ENCODE measurements around the gene EVC. TPM values are rescaled to one million over a fixed set of nuclear protein-coding genes. Genes with fewer than 3 reads are reported as not detected.

The EVC gene
- total RNA-seq, 1 donor from 2014 or later, result 27.6 TPM

DNA sequence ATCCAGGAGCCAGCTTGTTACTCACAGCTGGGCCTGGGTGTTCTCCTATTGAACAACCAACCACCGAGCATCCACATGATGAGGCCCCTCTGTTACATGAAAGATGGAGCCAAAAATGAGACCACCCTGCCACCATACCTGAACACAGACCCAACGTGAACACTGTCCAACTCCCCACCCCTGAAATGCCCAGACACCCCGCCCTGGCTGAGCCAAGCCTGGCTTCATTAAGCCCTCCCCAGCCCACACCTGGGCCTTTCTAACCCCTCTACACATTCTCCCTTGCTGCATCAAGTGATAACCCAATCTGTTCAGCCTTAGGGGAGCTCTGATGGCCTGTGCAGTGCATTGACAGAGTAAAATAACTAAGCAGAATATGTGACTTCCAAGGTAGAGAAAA lies 80.7 kb downstream of the EVC start:
- no peaks in the 10 kb centered on the region for H3K27me3 ChIP-seq
- no peaks in the 10 kb centered on the region for H3K9me3 ChIP-seq
- no peak for ATAC-seq
- no peaks in the 10 kb centered on the region for H3K4me1 ChIP-seq
- peaks cover 18% of the 10 kb centered on the region for H3K36me3 ChIP-seq
- peak; percentile 20 for DNase-seq
- H3K4me3 ChIP-seq, result no peak overlapping the region
- H3K27ac ChIP-seq, result no peak overlapping the region
- intact Hi-C loops (cut with DNase I), result no loop called here
- TF ChIP-seq, protein P1, sequence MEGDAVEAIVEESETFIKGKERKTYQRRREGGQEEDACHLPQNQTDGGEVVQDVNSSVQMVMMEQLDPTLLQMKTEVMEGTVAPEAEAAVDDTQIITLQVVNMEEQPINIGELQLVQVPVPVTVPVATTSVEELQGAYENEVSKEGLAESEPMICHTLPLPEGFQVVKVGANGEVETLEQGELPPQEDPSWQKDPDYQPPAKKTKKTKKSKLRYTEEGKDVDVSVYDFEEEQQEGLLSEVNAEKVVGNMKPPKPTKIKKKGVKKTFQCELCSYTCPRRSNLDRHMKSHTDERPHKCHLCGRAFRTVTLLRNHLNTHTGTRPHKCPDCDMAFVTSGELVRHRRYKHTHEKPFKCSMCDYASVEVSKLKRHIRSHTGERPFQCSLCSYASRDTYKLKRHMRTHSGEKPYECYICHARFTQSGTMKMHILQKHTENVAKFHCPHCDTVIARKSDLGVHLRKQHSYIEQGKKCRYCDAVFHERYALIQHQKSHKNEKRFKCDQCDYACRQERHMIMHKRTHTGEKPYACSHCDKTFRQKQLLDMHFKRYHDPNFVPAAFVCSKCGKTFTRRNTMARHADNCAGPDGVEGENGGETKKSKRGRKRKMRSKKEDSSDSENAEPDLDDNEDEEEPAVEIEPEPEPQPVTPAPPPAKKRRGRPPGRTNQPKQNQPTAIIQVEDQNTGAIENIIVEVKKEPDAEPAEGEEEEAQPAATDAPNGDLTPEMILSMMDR (IDR thresholded peaks at IDR 0.05), result no peak

DNA sequence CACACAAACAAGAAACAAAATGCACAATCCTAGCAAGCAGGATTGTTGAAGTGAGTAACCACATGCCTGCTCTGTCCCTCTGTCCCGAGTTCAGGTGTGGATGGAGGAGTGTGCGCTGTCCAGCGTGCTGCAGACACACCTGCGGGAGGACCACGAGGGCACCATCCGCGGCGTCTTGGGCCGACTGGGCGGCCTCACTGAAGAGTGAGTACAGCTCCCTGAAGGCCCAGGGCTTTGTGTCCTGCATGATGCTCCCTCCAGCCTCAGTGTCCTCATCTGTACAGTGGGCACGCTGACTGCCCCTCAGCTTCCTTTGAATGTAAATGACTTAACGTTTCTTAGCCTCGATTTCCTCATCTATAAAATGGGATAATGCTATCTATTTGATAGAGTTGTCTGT lies 82.5 kb downstream of the EVC start:
- DNase-seq (peak; percentile 20), ATAC-seq (no peak)
- no peak overlapping the region for H3K4me3 ChIP-seq
- no peaks in the 10 kb centered on the region for H3K27me3 ChIP-seq
- no peak overlapping the region for H3K27ac ChIP-seq
- no peaks in the 10 kb centered on the region for H3K9me3 ChIP-seq
- TF ChIP-seq, protein P1 (IDR thresholded peaks at IDR 0.05), result no peak
- intact Hi-C loops (cut with DNase I), result no loop called here
- H3K36me3 ChIP-seq, result peaks cover 17% of the 10 kb centered on the region
- no peaks in the 10 kb centered on the region for H3K4me1 ChIP-seq

DNA sequence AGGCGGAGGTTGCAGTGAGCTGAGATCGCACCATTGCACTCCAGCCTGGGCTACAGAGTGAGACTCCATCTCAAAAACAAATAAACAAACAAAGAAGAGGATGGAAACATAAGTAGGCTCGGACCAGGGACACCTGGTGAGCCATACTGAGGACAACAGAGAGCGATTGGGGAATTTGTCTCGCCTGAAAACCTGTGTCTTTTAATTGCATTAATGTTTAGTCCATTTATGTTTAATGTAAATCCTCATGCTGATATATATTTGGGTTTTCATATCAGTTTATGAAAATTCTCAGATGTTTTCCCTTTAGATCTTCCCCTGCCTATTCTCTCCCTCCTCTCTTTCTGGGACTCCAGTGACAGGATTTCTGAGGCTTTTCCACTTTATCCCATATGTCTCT lies 84.6 kb downstream of the EVC start:
- DNase-seq (no peak), ATAC-seq (no peak)
- intact Hi-C loops (cut with DNase I), result no loop called here
- no peaks in the 10 kb centered on the region for H3K27me3 ChIP-seq
- H3K4me1 ChIP-seq, result no peaks in the 10 kb centered on the region
- no peak overlapping the region for H3K4me3 ChIP-seq
- TF ChIP-seq, protein P1 (IDR thresholded peaks at IDR 0.05), result no peak
- H3K9me3 ChIP-seq, result no peaks in the 10 kb centered on the region
- H3K36me3 ChIP-seq, result peaks cover 24% of the 10 kb centered on the region
- no peak overlapping the region for H3K27ac ChIP-seq

DNA sequence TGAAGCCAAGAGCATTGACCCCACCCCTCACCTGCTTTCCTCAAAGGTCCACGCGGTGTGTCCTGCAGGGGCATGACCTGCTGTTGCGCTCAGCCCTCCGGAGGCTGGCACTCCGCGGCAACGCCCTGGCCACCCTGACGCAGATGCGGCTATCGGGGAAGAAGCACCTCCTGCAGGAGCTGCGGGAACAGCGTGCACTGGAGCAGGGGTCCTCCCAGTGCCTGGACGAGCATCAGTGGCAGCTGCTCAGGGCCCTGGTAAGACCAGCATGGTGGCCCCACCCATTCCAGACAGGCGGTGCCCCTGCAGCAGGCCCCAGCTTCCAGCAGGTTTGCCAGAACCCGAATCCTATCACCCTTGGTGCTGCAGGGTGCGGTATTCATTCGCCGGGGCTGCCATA lies 86.0 kb downstream of the EVC start:
- H3K27ac ChIP-seq, result no peak overlapping the region
- ATAC-seq, result peak; percentile 11
- no peaks in the 10 kb centered on the region for H3K4me1 ChIP-seq
- DNase-seq, result no peak
- H3K27me3 ChIP-seq, result no peaks in the 10 kb centered on the region
- H3K9me3 ChIP-seq, result no peaks in the 10 kb centered on the region
- H3K4me3 ChIP-seq, result no peak overlapping the region
- peaks cover 28% of the 10 kb centered on the region for H3K36me3 ChIP-seq
- TF ChIP-seq, protein P1 (IDR thresholded peaks at IDR 0.05), result no peak
- intact Hi-C loops (cut with DNase I), result no loop called here

DNA sequence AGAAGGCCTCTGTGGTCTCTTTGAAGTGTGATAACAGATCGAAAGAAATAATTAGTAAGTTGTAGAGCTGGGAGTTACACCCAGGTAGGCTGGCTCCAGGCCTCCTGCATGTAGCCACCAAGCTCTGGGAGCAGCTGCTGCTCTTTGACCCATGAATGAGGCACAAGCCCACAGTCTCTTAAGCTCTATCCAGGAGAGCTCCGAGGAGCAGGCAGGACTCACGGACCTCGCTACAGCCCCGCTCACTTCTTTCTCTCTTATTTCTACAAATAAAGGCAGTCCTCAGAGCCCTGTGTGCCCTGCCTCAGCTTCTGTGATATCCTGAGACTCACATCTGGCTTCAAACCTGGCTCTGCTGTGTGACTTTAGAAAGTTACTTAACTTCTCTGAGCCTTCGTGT lies 86.9 kb downstream of the EVC start:
- Histone ChIP-seq H3K36me3 (peaks cover 37% of the 10 kb centered on the region), H3K4me1 (no peaks in the 10 kb centered on the region), H3K9me3 (no peaks in the 10 kb centered on the region), H3K27ac (no peak overlapping the region), H3K4me3 (no peak overlapping the region), H3K27me3 (no peaks in the 10 kb centered on the region)
- intact Hi-C loops (cut with DNase I), result no loop called here
- no peak for ATAC-seq
- TF ChIP-seq, protein P1 (IDR thresholded peaks at IDR 0.05), result no peak
- no peak for DNase-seq

DNA sequence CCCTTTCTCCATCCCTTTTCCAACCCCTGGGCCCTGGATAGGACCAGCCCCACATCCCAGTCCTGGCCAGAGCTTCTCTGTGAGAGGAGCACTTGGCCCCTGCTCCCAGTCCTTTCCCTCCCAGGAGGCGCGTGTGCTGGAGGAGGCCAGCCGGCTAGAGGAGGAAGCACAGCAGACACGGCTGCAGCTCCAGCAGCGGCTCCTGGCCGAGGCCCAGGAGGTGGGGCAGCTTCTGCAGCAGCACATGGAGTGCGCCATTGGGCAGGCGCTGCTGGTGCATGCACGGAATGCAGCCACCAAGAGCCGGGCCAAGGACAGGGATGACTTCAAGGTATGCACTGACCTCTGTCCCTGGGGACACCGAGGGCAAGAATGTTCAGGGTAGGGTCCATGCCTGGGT lies 87.5 kb downstream of the EVC start:
- no peaks in the 10 kb centered on the region for H3K4me1 ChIP-seq
- intact Hi-C loops (cut with DNase I), result no loop called here
- no peaks in the 10 kb centered on the region for H3K27me3 ChIP-seq
- no peak for DNase-seq
- no peak overlapping the region for H3K27ac ChIP-seq
- TF ChIP-seq, protein P1 (IDR thresholded peaks at IDR 0.05), result no peak
- H3K9me3 ChIP-seq, result no peaks in the 10 kb centered on the region
- H3K36me3 ChIP-seq, result peaks cover 38% of the 10 kb centered on the region
- no peak overlapping the region for H3K4me3 ChIP-seq
- ATAC-seq, result peak; percentile 24

Measured in upper lobe of right lung (tissue), 1 donor.